Measurements from ENCODE around the gene AR.

AR gene

GRCh38 chrX:67724359-67725110, 180.7 kb downstream of the AR start:
- DNase-seq (ENCODE audit: low read depth) = peak; percentile 18

GRCh38 chrX:67725471-67725870, 181.7 kb downstream of the AR start:
- DNase-seq (ENCODE audit: low read depth) = no peak

- no peak for DNase-seq (ENCODE audit: low read depth)
Measured at GRCh38 chrX:67726018-67726417, 182.2 kb downstream of the AR start.

GRCh38 chrX:67727576-67727975, 183.8 kb downstream of the AR start:
- no peak for DNase-seq (ENCODE audit: low read depth)

- no peak for DNase-seq (ENCODE audit: low read depth)
Measured at GRCh38 chrX:67730296-67730695, 186.5 kb downstream of the AR start.

- no peak for DNase-seq (ENCODE audit: low read depth)
Measured at GRCh38 chrX:67731061-67731460, 187.2 kb downstream of the AR start.

GRCh38 chrX:67732864-67733263, 189.0 kb downstream of the AR start:
- DNase-seq (ENCODE audit: low read depth) = no peak

GRCh38 chrX:67734111-67734753, 190.4 kb downstream of the AR start:
- no peak for DNase-seq (ENCODE audit: low read depth)

GRCh38 chrX:67749536-67749935, 205.7 kb downstream of the AR start:
- no peak for DNase-seq (ENCODE audit: low read depth)

- DNase-seq (ENCODE audit: low read depth) = no peak
Measured at GRCh38 chrX:67750694-67751093, 206.9 kb downstream of the AR start.

- no peak for DNase-seq (ENCODE audit: low read depth)
Measured at GRCh38 chrX:67759018-67759417, 215.2 kb downstream of the AR start.

GRCh38 chrX:67777148-67777547, 233.3 kb downstream of the AR start:
- DNase-seq (ENCODE audit: low read depth) = no peak

- peak; percentile 20 for DNase-seq (ENCODE audit: low read depth)
Measured at GRCh38 chrX:67779099-67779498, 235.3 kb downstream of the AR start.

All from iris pigment epithelial cell (primary cell).